ENCODE measurements around the gene FGD5.

Gene FGD5

DNA sequence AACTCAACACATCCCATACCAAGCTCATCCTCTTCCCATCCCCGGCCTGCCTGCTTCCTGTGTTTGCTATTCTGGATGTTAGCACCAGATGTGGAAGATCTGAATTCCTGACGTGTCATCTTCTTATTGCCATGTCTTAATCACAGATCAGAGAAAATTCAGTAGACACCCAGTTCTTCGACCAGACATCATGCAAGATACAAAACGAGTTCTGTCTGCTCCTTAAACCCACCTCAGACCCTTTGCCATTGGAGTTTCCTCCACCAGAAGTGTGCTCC is 52.0 kb downstream of the FGD5 start:
- no peaks in the 10 kb centered on the region for H3K27me3 ChIP-seq (ENCODE audit: insufficient read depth, low read depth)
- H3K79me2 ChIP-seq (ENCODE audit: insufficient read depth, low read depth) = no peaks in the 10 kb centered on the region
- no peak overlapping the region for H3K4me2 ChIP-seq
- no peaks in the 10 kb centered on the region for H4K20me1 ChIP-seq (ENCODE audit: insufficient read depth)
- no peak overlapping the region for H3K4me3 ChIP-seq (IDR thresholded peaks at IDR 0.05; ENCODE audit: insufficient read depth, low read depth, low read length)
- no peak overlapping the region for H3K27ac ChIP-seq
- TF ChIP-seq, protein P1, sequence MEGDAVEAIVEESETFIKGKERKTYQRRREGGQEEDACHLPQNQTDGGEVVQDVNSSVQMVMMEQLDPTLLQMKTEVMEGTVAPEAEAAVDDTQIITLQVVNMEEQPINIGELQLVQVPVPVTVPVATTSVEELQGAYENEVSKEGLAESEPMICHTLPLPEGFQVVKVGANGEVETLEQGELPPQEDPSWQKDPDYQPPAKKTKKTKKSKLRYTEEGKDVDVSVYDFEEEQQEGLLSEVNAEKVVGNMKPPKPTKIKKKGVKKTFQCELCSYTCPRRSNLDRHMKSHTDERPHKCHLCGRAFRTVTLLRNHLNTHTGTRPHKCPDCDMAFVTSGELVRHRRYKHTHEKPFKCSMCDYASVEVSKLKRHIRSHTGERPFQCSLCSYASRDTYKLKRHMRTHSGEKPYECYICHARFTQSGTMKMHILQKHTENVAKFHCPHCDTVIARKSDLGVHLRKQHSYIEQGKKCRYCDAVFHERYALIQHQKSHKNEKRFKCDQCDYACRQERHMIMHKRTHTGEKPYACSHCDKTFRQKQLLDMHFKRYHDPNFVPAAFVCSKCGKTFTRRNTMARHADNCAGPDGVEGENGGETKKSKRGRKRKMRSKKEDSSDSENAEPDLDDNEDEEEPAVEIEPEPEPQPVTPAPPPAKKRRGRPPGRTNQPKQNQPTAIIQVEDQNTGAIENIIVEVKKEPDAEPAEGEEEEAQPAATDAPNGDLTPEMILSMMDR (conservative IDR thresholded peaks at IDR 0.05; ENCODE audit: low read depth, low read length) = no peak
- no peaks in the 10 kb centered on the region for H3K4me1 ChIP-seq (ENCODE audit: low read depth, poor library complexity, severe bottlenecking)
- H3K9ac ChIP-seq = no peak overlapping the region
- H3K36me3 ChIP-seq (ENCODE audit: insufficient read depth) = no peaks in the 10 kb centered on the region
- H2AFZ ChIP-seq (ENCODE audit: low read depth) = no peak overlapping the region

GRCh38 chr3:14871456-14872200 is 52.9 kb downstream of the FGD5 start:
- H3K9ac ChIP-seq = no peak overlapping the region
- no peaks in the 10 kb centered on the region for H3K27me3 ChIP-seq (ENCODE audit: insufficient read depth, low read depth)
- H3K4me1 ChIP-seq (ENCODE audit: low read depth, poor library complexity, severe bottlenecking) = no peaks in the 10 kb centered on the region

DNA sequence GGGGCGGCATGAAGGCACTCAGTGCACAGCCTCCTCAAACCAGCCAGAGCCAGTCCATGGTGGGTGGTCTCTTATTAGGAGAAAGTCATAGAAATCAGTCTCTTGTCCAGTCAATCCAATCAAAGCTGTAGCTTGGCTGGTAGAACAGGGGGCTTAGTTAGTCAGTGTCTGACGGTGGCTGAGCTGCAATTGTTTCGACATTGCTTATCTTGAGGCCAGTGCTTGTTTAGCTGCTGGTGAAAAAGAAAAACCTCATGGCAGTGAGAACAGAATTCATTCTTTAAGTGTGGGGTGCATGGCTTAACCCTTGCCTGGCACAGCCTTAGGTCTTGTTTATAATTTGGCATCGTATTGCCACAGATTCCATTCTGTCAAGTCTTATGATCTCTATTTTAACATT is 53.9 kb downstream of the FGD5 start:
- Histone ChIP-seq H3K4me1 (ENCODE audit: low read depth, poor library complexity, severe bottlenecking) (no peaks in the 10 kb centered on the region), H3K27ac (no peak overlapping the region), H3K27me3 (ENCODE audit: insufficient read depth, low read depth) (no peaks in the 10 kb centered on the region), H2AFZ (ENCODE audit: low read depth) (no peak overlapping the region), H3K4me2 (no peak overlapping the region), H3K79me2 (ENCODE audit: insufficient read depth, low read depth) (no peaks in the 10 kb centered on the region), H4K20me1 (ENCODE audit: insufficient read depth) (no peaks in the 10 kb centered on the region), H3K9ac (no peak overlapping the region), H3K4me3 (IDR thresholded peaks at IDR 0.05; ENCODE audit: insufficient read depth, low read depth, low read length) (no peak overlapping the region), H3K36me3 (ENCODE audit: insufficient read depth) (no peaks in the 10 kb centered on the region)
- TF ChIP-seq, protein P1 (conservative IDR thresholded peaks at IDR 0.05; ENCODE audit: low read depth, low read length) = no peak

More at GRCh38 chr3:14871456-14872200, 52.9 kb downstream of the FGD5 start:
- H3K4me2 ChIP-seq = no peak overlapping the region
- no peak overlapping the region for H3K27ac ChIP-seq
- H3K79me2 ChIP-seq (ENCODE audit: insufficient read depth, low read depth) = no peaks in the 10 kb centered on the region
- TF ChIP-seq, protein P1 (conservative IDR thresholded peaks at IDR 0.05; ENCODE audit: low read depth, low read length) = no peak
- H3K36me3 ChIP-seq (ENCODE audit: insufficient read depth) = no peaks in the 10 kb centered on the region
- H3K4me3 ChIP-seq (IDR thresholded peaks at IDR 0.05; ENCODE audit: insufficient read depth, low read depth, low read length) = no peak overlapping the region
- H4K20me1 ChIP-seq (ENCODE audit: insufficient read depth) = no peaks in the 10 kb centered on the region
- no peak overlapping the region for H2AFZ ChIP-seq (ENCODE audit: low read depth)

- Histone ChIP-seq H3K27me3 (ENCODE audit: insufficient read depth, low read depth) (no peaks in the 10 kb centered on the region), H4K20me1 (ENCODE audit: insufficient read depth) (no peaks in the 10 kb centered on the region), H3K36me3 (ENCODE audit: insufficient read depth) (no peaks in the 10 kb centered on the region), H3K9ac (no peak overlapping the region), H3K4me2 (no peak overlapping the region), H3K4me1 (ENCODE audit: low read depth, poor library complexity, severe bottlenecking) (no peaks in the 10 kb centered on the region), H3K4me3 (IDR thresholded peaks at IDR 0.05; ENCODE audit: insufficient read depth, low read depth, low read length) (no peak overlapping the region), H3K79me2 (ENCODE audit: insufficient read depth, low read depth) (no peaks in the 10 kb centered on the region), H3K27ac (no peak overlapping the region), H2AFZ (ENCODE audit: low read depth) (no peak overlapping the region)
- TF ChIP-seq, protein P1 (conservative IDR thresholded peaks at IDR 0.05; ENCODE audit: low read depth, low read length) = no peak
These were observed 56.0 kb downstream of the FGD5 start for GRCh38 chr3:14874784-14875183.
